H9 (cell line): ENCODE measurements around the gene NARF. TPM values are rescaled to one million over a fixed set of nuclear protein-coding genes. Genes with fewer than 3 reads are reported as not detected.
A peak's percentile ranks its signal among the peaks of the same experiment; 100 is the strongest.

ENCODE experiments used
- DNase-seq: peaks from one replicate; pipeline ENCODE4 v3.0.0-alpha.2; 2017
- H2AFZ ChIP-seq: one replicate; pipeline ENCODE4 v1.6.1; 2013; ENCODE audit warnings: mild to moderate bottlenecking, low read length, control low read depth, moderate library complexity
- H2AK5ac ChIP-seq: 2 replicates; pipeline ENCODE4 v1.6.1; 2013; ENCODE audit warnings: low read length, control low read depth, mixed read lengths; ENCODE audit not compliant: insufficient read length
- H2BK120ac ChIP-seq: one replicate; pipeline ENCODE4 v1.6.1; 2013; ENCODE audit warnings: low read depth, mild to moderate bottlenecking, low read length, control low read depth, inconsistent platforms; ENCODE audit not compliant: poor library complexity, severe bottlenecking
- H2BK12ac ChIP-seq: 2 replicates; pipeline ENCODE4 v1.6.1; 2013; ENCODE audit warnings: low read length, control low read depth, mixed read lengths, low read depth; ENCODE audit not compliant: insufficient read length
- H2BK15ac ChIP-seq: 2 replicates; pipeline ENCODE4 v1.6.1; 2013; ENCODE audit warnings: low read depth, low read length, control low read depth
- H2BK20ac ChIP-seq: one replicate; pipeline ENCODE4 v1.6.1; 2013; ENCODE audit warnings: low read depth, mild to moderate bottlenecking, low read length, control low read depth, inconsistent platforms; ENCODE audit not compliant: poor library complexity, severe bottlenecking
- H2BK5ac ChIP-seq: 2 replicates; pipeline ENCODE4 v1.6.1; 2013; ENCODE audit warnings: low read length, control low read depth, mixed read lengths; ENCODE audit not compliant: insufficient read length
- H3K14ac ChIP-seq: 2 replicates; pipeline ENCODE4 v1.6.1; 2013; ENCODE audit warnings: low read length, control low read depth; ENCODE audit not compliant: insufficient read depth
- H3K18ac ChIP-seq: 2 replicates; pipeline ENCODE4 v1.6.1; 2013; ENCODE audit warnings: low read depth, mild to moderate bottlenecking, mixed read lengths, low read length, control low read depth; ENCODE audit not compliant: insufficient read length
- H3K23ac ChIP-seq: 2 replicates; pipeline ENCODE4 v1.6.1; 2013; ENCODE audit warnings: low read length, control low read depth, mixed read lengths, low read depth; ENCODE audit not compliant: insufficient read length
- H3K23me2 ChIP-seq: 2 replicates; pipeline ENCODE4 v1.6.1; 2013; ENCODE audit warnings: low read depth, mild to moderate bottlenecking, mixed read lengths, low read length, control low read depth; ENCODE audit not compliant: insufficient read length, poor library complexity, severe bottlenecking
- H3K27ac ChIP-seq: 2 replicates; pipeline ENCODE4 v1.5.1; 2013; ENCODE audit warnings: low read length, control low read depth, mixed read lengths, low read depth; ENCODE audit not compliant: insufficient read length
- H3K27me3 ChIP-seq: 2 replicates; pipeline ENCODE4 v1.6.1; 2013; ENCODE audit warnings: low read length, control low read depth, inconsistent platforms; ENCODE audit not compliant: insufficient read depth
- H3K4ac ChIP-seq: 2 replicates; pipeline ENCODE4 v1.6.1; 2013; ENCODE audit warnings: low read depth, mild to moderate bottlenecking, control low read depth, inconsistent platforms, low read length, moderate library complexity
- H3K4me1 ChIP-seq: 2 replicates; pipeline ENCODE4 v1.6.1; 2013; ENCODE audit warnings: low read length, control low read depth, inconsistent platforms; ENCODE audit not compliant: insufficient read depth
- H3K4me2 ChIP-seq: 2 replicates; pipeline ENCODE4 v1.6.1; 2013; ENCODE audit warnings: low read length, control low read depth, mixed read lengths; ENCODE audit not compliant: insufficient read length, insufficient read depth
- H3K56ac ChIP-seq: 2 replicates; pipeline ENCODE4 v1.6.1; 2013; ENCODE audit warnings: low read depth, mild to moderate bottlenecking, mixed read lengths, low read length, control low read depth; ENCODE audit not compliant: insufficient read length
- H3K79me1 ChIP-seq: 2 replicates; pipeline ENCODE4 v1.6.1; 2013; ENCODE audit warnings: low read depth, mild to moderate bottlenecking, moderate library complexity, low read length, control low read depth, inconsistent platforms; ENCODE audit not compliant: insufficient read depth, poor library complexity, severe bottlenecking
- H3K79me2 ChIP-seq: 2 replicates; pipeline ENCODE4 v1.6.1; 2013; ENCODE audit warnings: low read length, control low read depth, inconsistent platforms; ENCODE audit not compliant: insufficient read depth
- H3K9ac ChIP-seq: 2 replicates; pipeline ENCODE4 v1.6.1; 2013; ENCODE audit warnings: low read length, control low read depth, mixed read lengths; ENCODE audit not compliant: insufficient read length; ENCODE audit errors: extremely low read depth
- H3K9me3 ChIP-seq: one replicate; pipeline ENCODE4 v1.6.1; 2013; ENCODE audit warnings: low read depth, low read length, inconsistent platforms; ENCODE audit not compliant: control insufficient read depth
- H3T11ph ChIP-seq: one replicate; pipeline ENCODE4 v1.6.1; 2013; ENCODE audit warnings: mild to moderate bottlenecking, low read length, control low read depth, inconsistent platforms
- H4K20me1 ChIP-seq: one replicate; pipeline ENCODE4 v1.6.1; 2013; ENCODE audit not compliant: control insufficient read depth, insufficient read length, insufficient read depth
- H4K5ac ChIP-seq: 2 replicates; pipeline ENCODE4 v1.6.1; 2013; ENCODE audit warnings: low read depth, mild to moderate bottlenecking, mixed read lengths, low read length, control low read depth; ENCODE audit not compliant: insufficient read length
- H4K8ac ChIP-seq: replicated peaks from 2 replicates; pipeline ENCODE4 v1.6.1; 2013; ENCODE audit warnings: low read length, control low read depth, mixed read lengths, low read depth; ENCODE audit not compliant: insufficient read length
- H4K91ac ChIP-seq: 2 replicates; pipeline ENCODE4 v1.6.1; 2013; ENCODE audit warnings: low read depth, mild to moderate bottlenecking, moderate library complexity, mixed read lengths, low read length, control low read depth; ENCODE audit not compliant: insufficient read length
- H3K27ac Mint-ChIP-seq, 3 experiments: 2 replicates in 2 of 3; 3 replicates in 1 of 3; pipeline ENCODE4 v1.8.0; 2020 to 2021; ENCODE audit warnings: mixed read lengths in 3 of 3, mild to moderate bottlenecking in 1 of 3, moderate library complexity in 1 of 3
- H3K27me3 Mint-ChIP-seq: 2 replicates; pipeline ENCODE4 v1.8.0; 2021; ENCODE audit warnings: low read depth, mild to moderate bottlenecking, moderate library complexity, mixed read lengths
- H3K36me3 Mint-ChIP-seq, 3 experiments: 2 replicates in 2 of 3; 3 replicates in 1 of 3; pipeline ENCODE4 v1.8.0; 2020 to 2021; ENCODE audit warnings: low read depth in 3 of 3, mixed read lengths in 3 of 3; ENCODE audit not compliant: insufficient read depth in 1 of 3
- H3K4me1 Mint-ChIP-seq, 2 experiments: 2 replicates each; pipeline ENCODE4 v1.8.0; 2020; ENCODE audit warnings: mixed read lengths in 2 of 2
- H3K4me3 Mint-ChIP-seq, 2 experiments: 2 replicates in 1 of 2; 3 replicates in 1 of 2; pipeline ENCODE4 v1.8.0; 2020 to 2021; ENCODE audit warnings: mild to moderate bottlenecking in 2 of 2, mixed read lengths in 2 of 2, moderate library complexity in 1 of 2
- H3K9me3 Mint-ChIP-seq, 2 experiments: 2 replicates in 1 of 2; 3 replicates in 1 of 2; pipeline ENCODE4 v1.8.0; 2020; ENCODE audit warnings: mild to moderate bottlenecking in 2 of 2, mixed read lengths in 2 of 2, moderate library complexity in 1 of 2
- CTCF ChIP-seq: fragments of 200-600 bp; sonication (generic); conservative IDR thresholded peaks from 3 replicates; pipeline ENCODE4 v1.8.0; 2021; ENCODE audit warnings: antibody characterized with exemption, mild to moderate bottlenecking
- WGBS: extraction: QIAGEN DNeasy Blood & Tissue Kit; methylation state at CpG from one replicate; pipeline ENCODE4 v1.1.7; 2013; ENCODE audit warnings: missing lambda C conversion rate, low lambda C conversion rate, mixed read lengths; ENCODE audit not compliant: insufficient read length; ENCODE audit errors: extremely low coverage; 5-methylcytosine and 5-hydroxymethylcytosine counted together
- total RNA-seq: library from RNA; stranded (reverse); gene quantifications from 2 replicates; pipeline ENCODE4 v1.2.1, GENCODE V29; 2021

NARF gene
- total RNA-seq, 1 experiment from 2014 or later = 124 TPM

GRCh38 chr17:82495844-82496528 is 37.4 kb downstream of the NARF start:
- Mint-ChIP-seq H3K27me3 (peaks cover 41% of the 10 kb centered on the region), H3K36me3 (no peaks in the 10 kb centered on the region; a peak in 1 of 7 replicates), H3K4me1 (peaks cover 10 to 23% of the 10 kb centered on the region in 2 experiments), H3K27ac (no peak overlapping the region), H3K4me3 (peak overlapping the region; percentile 72 to 75), H3K9me3 (peaks cover 0 to 2% of the 10 kb centered on the region in 2 experiments; a peak in 1 of 5 replicates)
- no peak overlapping the region for H3K18ac ChIP-seq
- no peak overlapping the region for H4K8ac ChIP-seq
- no peak overlapping the region for H3K14ac ChIP-seq
- H4K91ac ChIP-seq = no peak overlapping the region
- H4K5ac ChIP-seq = no peak overlapping the region
- H3K27me3 ChIP-seq = peaks cover 4% of the 10 kb centered on the region; the same call in 1 of the 2 replicates
- H2BK5ac ChIP-seq = no peak overlapping the region
- WGBS = no CpG with 5 or more reads among the region's 12 CpGs
- H3K79me1 ChIP-seq = no peaks in the 10 kb centered on the region
- H3T11ph ChIP-seq = no peak overlapping the region
- no peaks in the 10 kb centered on the region for H3K79me2 ChIP-seq
- H3K23me2 ChIP-seq = peaks cover 4% of the 10 kb centered on the region
- H3K9ac ChIP-seq = no peak overlapping the region
- H2AK5ac ChIP-seq = no peak overlapping the region
- H2AFZ ChIP-seq = no peak overlapping the region
- H2BK20ac ChIP-seq = no peak overlapping the region
- H3K9me3 ChIP-seq = no peaks in the 10 kb centered on the region
- H2BK120ac ChIP-seq = no peak overlapping the region
- DNase-seq = peak; percentile 97
- H3K4ac ChIP-seq = no peak overlapping the region
- no peak overlapping the region for H3K4me2 ChIP-seq
- no peak overlapping the region for H3K56ac ChIP-seq
- no peak overlapping the region for H2BK15ac ChIP-seq
- no peaks in the 10 kb centered on the region for H3K4me1 ChIP-seq
- no peak for TF ChIP-seq CTCF
- no peak overlapping the region for H3K27ac ChIP-seq
- no peaks in the 10 kb centered on the region for H4K20me1 ChIP-seq
- H3K23ac ChIP-seq = no peak overlapping the region
- no peak overlapping the region for H2BK12ac ChIP-seq
